ENCODE data around the gene C2orf15. TPM values are rescaled to one million over a fixed set of nuclear protein-coding genes. Genes with fewer than 3 reads are reported as not detected.

Gene C2orf15
- total RNA-seq, 2 experiments from 2014 or later, result 1.0 to 1.3 TPM

- peaks cover 17% of the 10 kb centered on the region for H3K4me1 Mint-ChIP-seq
- peaks cover 3% of the 10 kb centered on the region for H3K36me3 Mint-ChIP-seq
- no peaks in the 10 kb centered on the region for H3K27me3 Mint-ChIP-seq
- no peak overlapping the region for H3K27ac Mint-ChIP-seq
- H3K9me3 Mint-ChIP-seq, result no peaks in the 10 kb centered on the region
- no peak overlapping the region for H3K4me3 Mint-ChIP-seq
- DNase-seq, result no peak
Observed at GRCh38 chr2:99152199-99152895, 10.8 kb downstream of the C2orf15 start.

DNA sequence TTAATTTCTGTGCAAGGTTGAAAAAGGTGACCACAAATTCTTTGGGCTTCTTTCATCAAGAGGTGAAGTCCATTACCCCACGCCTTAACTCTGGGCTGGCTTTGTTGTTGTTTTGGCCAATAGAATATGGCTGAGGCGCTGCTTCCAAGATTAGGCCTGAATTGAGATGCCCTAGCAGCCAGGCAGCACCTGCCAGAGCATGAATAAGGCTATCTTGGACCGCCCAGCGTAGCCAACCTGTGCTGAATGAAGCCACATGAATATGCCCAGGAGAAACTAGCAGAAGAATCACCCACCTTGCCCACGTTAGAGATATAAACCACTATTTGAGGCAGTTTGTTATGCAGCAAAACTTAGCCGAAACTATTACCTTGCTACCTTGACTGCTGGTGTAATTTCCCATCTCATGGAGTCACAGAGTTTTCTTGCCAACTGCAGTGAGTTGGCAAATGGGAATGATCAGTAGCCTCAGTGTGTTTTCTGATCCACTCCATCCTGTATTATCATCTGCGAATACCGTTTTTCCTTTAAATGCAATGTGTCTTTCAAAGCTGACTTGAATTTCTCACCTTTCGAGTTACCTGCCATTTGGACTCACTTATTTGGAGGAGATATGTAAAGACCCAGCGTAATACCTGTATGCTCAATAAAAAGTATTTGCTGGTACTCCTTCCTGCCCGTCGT lies 12.6 kb downstream of the C2orf15 start:
- H3K4me1 Mint-ChIP-seq, result peaks cover 17% of the 10 kb centered on the region
- DNase-seq, result no peak
- H3K4me3 Mint-ChIP-seq, result no peak overlapping the region
- H3K36me3 Mint-ChIP-seq, result peaks cover 5% of the 10 kb centered on the region
- H3K27ac Mint-ChIP-seq, result peak overlapping the region; percentile 92
- no peaks in the 10 kb centered on the region for H3K27me3 Mint-ChIP-seq
- no peaks in the 10 kb centered on the region for H3K9me3 Mint-ChIP-seq

DNA sequence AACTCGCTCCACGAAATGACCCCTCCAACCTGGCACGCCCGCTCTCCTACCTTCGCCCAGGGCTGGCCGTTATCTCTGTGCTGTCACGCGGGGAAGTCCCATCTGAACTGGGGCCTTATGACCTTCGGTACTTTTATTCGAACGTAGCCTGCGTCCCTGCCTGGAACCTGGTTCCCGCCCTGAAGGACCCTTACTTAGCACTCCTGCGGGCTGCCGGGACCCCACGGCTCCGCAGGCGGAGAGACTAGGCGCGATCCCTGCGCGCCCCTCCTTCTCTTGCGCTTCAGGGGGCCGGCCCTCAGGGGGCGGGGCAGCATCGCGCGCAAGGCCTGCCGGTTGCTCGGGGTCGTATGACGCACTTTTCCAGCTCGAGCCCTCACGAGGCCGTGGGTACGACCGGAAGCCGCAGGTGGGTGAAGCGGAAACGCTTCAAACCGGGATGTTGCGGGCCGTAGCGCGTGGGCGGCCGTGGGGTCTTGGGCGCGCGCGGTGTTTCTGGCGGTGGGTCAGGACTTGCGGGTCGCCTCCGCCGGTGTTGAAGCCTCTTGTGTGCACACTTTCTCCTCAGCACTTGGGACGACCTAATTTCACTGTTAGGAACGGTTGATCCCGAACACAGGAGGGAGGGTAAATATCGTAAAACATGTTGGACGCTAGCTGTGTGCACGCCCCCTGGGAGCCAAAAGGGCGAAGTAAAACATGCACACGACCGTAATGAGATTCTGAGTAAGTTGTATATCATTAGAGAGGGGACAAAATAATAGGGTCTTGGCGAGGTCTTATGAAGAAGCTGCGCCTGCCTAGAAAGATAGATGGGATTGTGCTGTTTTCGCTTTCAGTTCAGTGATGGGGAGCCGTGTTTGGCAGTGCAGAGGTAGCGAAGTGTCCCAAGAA lies 13.4 kb downstream of the C2orf15 start, which contains the start of the genes LIPT1 and TSGA10:
LIPT1 (plus strand) TSS at position 325 of the 894 bp plus-strand sequence. CDS start 6,991 bp downstream, outside the sequence.
TSGA10 (minus strand) TSS at position 300 of the 894 bp plus-strand sequence. CDS start 45,503 bp downstream, outside the sequence.
- Mint-ChIP-seq H3K27me3 (no peaks in the 10 kb centered on the region), H3K4me3 (no peak within 1 kb of the TSS), H3K9me3 (no peaks in the 10 kb centered on the region)

DNA sequence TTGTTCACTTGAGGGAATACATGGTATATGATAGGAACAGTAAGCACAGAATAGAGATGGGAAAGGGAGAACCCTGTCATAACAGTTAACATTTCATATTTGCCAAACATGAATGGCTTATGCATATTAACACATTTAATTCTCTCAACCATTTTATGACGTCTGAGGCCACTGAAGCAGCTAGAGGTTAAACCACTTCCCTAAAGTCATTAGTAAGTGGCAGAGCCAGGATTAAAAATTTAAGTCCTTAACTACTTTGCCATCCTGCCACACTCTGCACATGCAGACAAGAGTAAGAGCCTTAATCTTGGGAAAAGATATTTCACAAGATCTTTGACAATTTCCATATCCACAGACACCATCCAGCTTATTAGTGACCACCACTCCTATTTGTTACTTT lies 15.4 kb downstream of the C2orf15 start:
- H3K4me1 Mint-ChIP-seq, result peaks cover 13% of the 10 kb centered on the region
- no peak overlapping the region for H3K4me3 Mint-ChIP-seq
- peak overlapping the region; percentile 8 for H3K27ac Mint-ChIP-seq
- no peak for DNase-seq
- H3K27me3 Mint-ChIP-seq, result no peaks in the 10 kb centered on the region
- H3K36me3 Mint-ChIP-seq, result peaks cover 9% of the 10 kb centered on the region
- H3K9me3 Mint-ChIP-seq, result no peaks in the 10 kb centered on the region

More for the DNA sequence above, 13.4 kb downstream of the C2orf15 start, which contains the start of the genes LIPT1 and TSGA10:
- DNase-seq, result peak; percentile 94
- H3K27ac Mint-ChIP-seq, result peak within 1 kb of the TSS; percentile 92
- H3K36me3 Mint-ChIP-seq, result peaks cover 9% of the 10 kb centered on the region
- H3K4me1 Mint-ChIP-seq, result peaks cover 17% of the 10 kb centered on the region

GRCh38 chr2:99158599-99158998 lies 17.1 kb downstream of the C2orf15 start:
- Mint-ChIP-seq H3K4me3 (no peak overlapping the region), H3K27ac (no peak overlapping the region), H3K4me1 (peaks cover 13% of the 10 kb centered on the region), H3K27me3 (no peaks in the 10 kb centered on the region), H3K36me3 (peaks cover 9% of the 10 kb centered on the region), H3K9me3 (no peaks in the 10 kb centered on the region)
- DNase-seq, result no peak

DNA sequence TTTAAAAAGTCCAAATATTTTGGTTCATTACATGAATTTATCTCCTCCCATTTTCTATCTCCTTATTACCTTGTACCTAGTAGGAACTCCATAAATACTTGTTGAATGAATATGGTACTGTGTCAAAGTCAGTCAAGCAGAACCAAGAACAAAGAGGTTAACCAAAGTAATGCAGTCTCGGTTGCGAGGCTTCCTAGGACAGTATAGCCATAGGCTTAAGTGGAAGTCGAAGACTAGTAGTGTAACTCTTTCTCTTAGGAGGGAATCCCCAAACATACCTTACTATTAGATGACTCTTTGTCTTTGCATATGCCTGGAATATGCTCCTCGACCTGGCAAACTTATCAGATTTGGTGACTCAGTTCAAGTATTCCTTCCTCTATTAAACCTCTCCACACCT lies 18.1 kb downstream of the C2orf15 start:
- H3K27ac Mint-ChIP-seq, result no peak overlapping the region

DNA sequence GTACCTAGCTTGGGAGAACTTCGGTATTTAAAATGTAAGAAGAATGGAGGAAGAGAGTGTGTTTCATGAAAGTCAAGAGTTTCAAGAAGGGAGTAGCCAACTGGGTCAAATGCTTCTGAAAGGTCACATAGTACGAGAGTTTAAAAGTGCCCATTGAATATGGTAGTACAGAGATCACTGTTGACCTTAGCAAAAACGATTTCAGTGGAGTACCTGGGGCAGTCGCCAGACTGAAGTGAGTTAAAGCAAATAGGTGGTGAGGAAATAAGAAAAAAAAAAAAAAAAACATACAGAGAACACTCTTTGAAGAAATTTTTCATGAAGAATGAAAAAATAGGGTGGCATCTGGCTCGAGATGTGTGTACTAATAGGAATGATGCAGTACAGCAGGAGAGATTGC lies 24.7 kb downstream of the C2orf15 start:
- Mint-ChIP-seq H3K4me3 (no peak overlapping the region), H3K36me3 (peaks cover 20% of the 10 kb centered on the region), H3K27me3 (no peaks in the 10 kb centered on the region), H3K4me1 (peaks cover 17% of the 10 kb centered on the region), H3K27ac (no peak overlapping the region), H3K9me3 (no peaks in the 10 kb centered on the region)
- DNase-seq, result no peak

More for the DNA sequence above, 18.1 kb downstream of the C2orf15 start:
- H3K27me3 Mint-ChIP-seq, result no peaks in the 10 kb centered on the region
- H3K4me3 Mint-ChIP-seq, result no peak overlapping the region
- H3K4me1 Mint-ChIP-seq, result peaks cover 13% of the 10 kb centered on the region
- DNase-seq, result no peak
- peaks cover 9% of the 10 kb centered on the region for H3K36me3 Mint-ChIP-seq
- no peaks in the 10 kb centered on the region for H3K9me3 Mint-ChIP-seq

DNA sequence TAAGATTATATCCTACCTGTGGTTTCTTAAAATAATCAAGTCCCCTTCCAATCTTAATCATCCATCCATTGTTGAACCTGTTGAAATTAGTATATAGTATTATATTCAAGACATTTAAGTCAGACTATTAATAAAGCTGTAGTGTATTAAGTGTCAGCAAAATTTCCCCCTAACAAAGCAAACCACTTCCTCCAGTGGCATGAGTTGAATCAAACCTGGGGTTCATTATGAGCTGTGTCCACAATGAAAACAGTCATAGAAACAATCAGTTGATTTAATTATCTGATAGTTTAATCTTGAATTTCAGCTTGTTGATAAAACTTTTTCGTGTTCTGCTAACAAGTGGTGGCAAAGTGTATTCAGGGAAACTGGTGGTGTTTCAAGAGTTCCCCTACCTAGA lies 28.0 kb downstream of the C2orf15 start:
- no peak overlapping the region for H3K4me3 Mint-ChIP-seq
- DNase-seq, result no peak
- H3K27ac Mint-ChIP-seq, result peak overlapping the region; percentile 48
- H3K9me3 Mint-ChIP-seq, result no peaks in the 10 kb centered on the region
- peaks cover 31% of the 10 kb centered on the region for H3K4me1 Mint-ChIP-seq
- H3K27me3 Mint-ChIP-seq, result no peaks in the 10 kb centered on the region
- peaks cover 32% of the 10 kb centered on the region for H3K36me3 Mint-ChIP-seq

DNA sequence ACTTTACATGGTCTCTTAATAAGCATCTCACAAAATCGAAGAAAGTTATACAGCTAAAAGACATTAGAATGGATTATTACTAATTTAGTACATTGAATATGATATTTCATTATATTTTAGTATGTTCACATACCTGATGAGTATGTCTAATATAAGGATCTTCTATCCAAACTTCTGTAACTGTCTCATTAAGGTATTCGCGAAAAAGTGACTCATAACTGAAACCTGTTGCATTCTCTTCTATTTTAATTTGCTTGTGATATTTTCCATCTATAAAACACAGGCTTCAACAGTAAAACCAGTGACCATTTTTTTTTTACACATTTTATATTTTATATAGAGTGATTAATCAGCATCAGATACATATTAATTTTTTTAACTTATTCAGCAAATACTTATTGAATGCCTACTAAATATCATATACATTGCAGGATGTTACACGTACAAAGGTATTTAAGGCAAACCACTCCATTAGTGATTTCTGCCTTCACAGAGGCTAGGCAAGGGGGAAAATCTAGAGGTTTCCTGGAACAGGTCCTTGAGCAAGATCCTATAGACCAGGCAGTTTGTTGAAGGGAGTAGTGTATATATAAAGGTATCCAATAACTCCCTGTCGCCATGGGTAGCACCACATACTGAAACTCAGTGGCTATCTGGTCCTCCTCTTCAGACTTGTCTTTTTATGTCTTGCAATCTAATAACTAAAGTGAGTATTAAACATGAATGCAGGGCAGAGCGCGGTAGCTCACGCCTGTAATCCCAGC lies 30.1 kb downstream of the C2orf15 start:
- peaks cover 24% of the 10 kb centered on the region for H3K36me3 Mint-ChIP-seq
- peak overlapping the region; percentile 29 for H3K4me3 Mint-ChIP-seq
- peaks cover 45% of the 10 kb centered on the region for H3K4me1 Mint-ChIP-seq
- no peaks in the 10 kb centered on the region for H3K9me3 Mint-ChIP-seq
- H3K27me3 Mint-ChIP-seq, result no peaks in the 10 kb centered on the region
- peak overlapping the region; percentile 84 for H3K27ac Mint-ChIP-seq
- no peak for DNase-seq

GRCh38 chr2:99180755-99181623 lies 39.5 kb downstream of the C2orf15 start, which contains the start of the genes MITD1 and MRPL30:
MITD1 (minus strand) TSS chr2:99181058; CDS start chr2:99180981, 77 bp downstream.
MRPL30 (plus strand) TSS chr2:99181184; CDS start chr2:99186204, 5,020 bp downstream.
- peak; percentile 86 for DNase-seq
- Mint-ChIP-seq H3K27ac (peak within 1 kb of the TSS; percentile 96), H3K9me3 (no peaks in the 10 kb centered on the region), H3K36me3 (peaks cover 13% of the 10 kb centered on the region), H3K4me3 (peak within 1 kb of the TSS; percentile 95), H3K4me1 (peaks cover 50% of the 10 kb centered on the region), H3K27me3 (no peaks in the 10 kb centered on the region)

- DNase-seq, result no peak
- no peaks in the 10 kb centered on the region for H3K27me3 Mint-ChIP-seq
- peak overlapping the region; percentile 95 for H3K4me3 Mint-ChIP-seq
- peak overlapping the region; percentile 96 for H3K27ac Mint-ChIP-seq
- peaks cover 13% of the 10 kb centered on the region for H3K36me3 Mint-ChIP-seq
- H3K4me1 Mint-ChIP-seq, result peaks cover 48% of the 10 kb centered on the region
- no peaks in the 10 kb centered on the region for H3K9me3 Mint-ChIP-seq
Observed at GRCh38 chr2:99181624-99182000, 40.1 kb downstream of the C2orf15 start.

- no peaks in the 10 kb centered on the region for H3K9me3 Mint-ChIP-seq
- peak overlapping the region; percentile 15 for H3K4me3 Mint-ChIP-seq
- peaks cover 15% of the 10 kb centered on the region for H3K36me3 Mint-ChIP-seq
- peaks cover 42% of the 10 kb centered on the region for H3K4me1 Mint-ChIP-seq
- H3K27ac Mint-ChIP-seq, result no peak overlapping the region
- no peaks in the 10 kb centered on the region for H3K27me3 Mint-ChIP-seq
- no peak for DNase-seq
Observed at GRCh38 chr2:99183025-99183424, 41.5 kb downstream of the C2orf15 start.

- no peak for DNase-seq
- Mint-ChIP-seq H3K4me1 (peaks cover 33% of the 10 kb centered on the region), H3K9me3 (no peaks in the 10 kb centered on the region), H3K27me3 (no peaks in the 10 kb centered on the region), H3K36me3 (peaks cover 7% of the 10 kb centered on the region), H3K27ac (no peak overlapping the region), H3K4me3 (no peak overlapping the region)
Observed at GRCh38 chr2:99184811-99185210, 43.3 kb downstream of the C2orf15 start.

Measured in activated naive CD8-positive, alpha-beta T cell treated with anti-CD3 and anti-CD28 coated beads for 36 hours (primary cell).